Right ventricle myocardium inferior (tissue), 1 donor: ENCODE data around the gene CCK. TPM values are rescaled to one million over a fixed set of nuclear protein-coding genes. Genes with fewer than 3 reads are reported as not detected.
A peak's percentile ranks its signal among the peaks of the same experiment; 100 is the strongest.

Experiments used
- ATAC-seq: fragments of 200-7000 bp; cut with Tn5 transposase; one replicate; pipeline ENCODE4 v1.9.1; 2020; ENCODE audit warnings: mild to moderate bottlenecking, moderate library complexity
- DNase-seq: peaks from one replicate; pipeline ENCODE4 v3.0.0; 2021; ENCODE audit errors: missing footprints
- intact Hi-C: fragments of 100-400 bp; cut with DNase I; formaldehyde crosslinking; loops from one replicate; pipeline ENCODE4 v1.11.0; 2022
- total RNA-seq: library from RNA; stranded (reverse); fragmentation: NEBNext Ultra II Directional; extraction: Animal tissue kit (Norgen Biotek cat#: 25700); gene quantifications from one replicate; pipeline ENCODE4 v1.2.1, GENCODE V29; 2021
- donor health status: DM: no; HTN: yes; CAD: no; lungs with severe emphysema.

The CCK gene
- total RNA-seq, 1 donor from 2014 or later: not detected

- intact Hi-C loops: no loop called here
- no peak for DNase-seq
- ATAC-seq: no peak
These were observed 7.4 kb upstream of the CCK start for GRCh38 chr3:42273361-42273760.

- ATAC-seq (no peak), DNase-seq (no peak)
- intact Hi-C loops: no loop called here
These were observed 5.8 kb upstream of the CCK start for GRCh38 chr3:42271786-42272185.

GRCh38 chr3:42270561-42270960 is 4.6 kb upstream of the CCK start:
- no peak for ATAC-seq
- intact Hi-C loops: no loop called here

GRCh38 chr3:42269647-42270046 is 3.7 kb upstream of the CCK start:
- ATAC-seq (no peak), DNase-seq (no peak)
- intact Hi-C loops: no loop called here

More at GRCh38 chr3:42270561-42270960, 4.6 kb upstream of the CCK start:
- DNase-seq: no peak

GRCh38 chr3:42267878-42268277 is 1.9 kb upstream of the CCK start:
- DNase-seq: no peak
- ATAC-seq: no peak
- intact Hi-C loops: no loop called here

GRCh38 chr3:42265059-42265991 is 660 bp downstream of the CCK start:
- ATAC-seq: no peak
- no peak for DNase-seq
- intact Hi-C loops: no loop called here

GRCh38 chr3:42264399-42265058 is 1.5 kb downstream of the CCK start:
- intact Hi-C loops: no loop called here
- ATAC-seq: peak; percentile 23
- peak; percentile 71 for DNase-seq

GRCh38 chr3:42263354-42264346 is 2.3 kb downstream of the CCK start:
- ATAC-seq (no peak), DNase-seq (no peak)
- intact Hi-C loops: no loop called here

GRCh38 chr3:42262525-42262924 is 3.5 kb downstream of the CCK start:
- intact Hi-C loops: no loop called here
- peak; percentile 39 for ATAC-seq
- no peak for DNase-seq

GRCh38 chr3:42257007-42257406 is 9.0 kb downstream of the CCK start:
- intact Hi-C loops: no loop called here
- DNase-seq (no peak), ATAC-seq (no peak)

GRCh38 chr3:42256135-42256819 is 9.7 kb downstream of the CCK start:
- ATAC-seq (no peak), DNase-seq (no peak)
- intact Hi-C loops: no loop called here

GRCh38 chr3:42254566-42254965 is 11.4 kb downstream of the CCK start:
- intact Hi-C loops: no loop called here
- no peak for DNase-seq
- ATAC-seq: no peak

GRCh38 chr3:42250761-42251160 is 15.2 kb downstream of the CCK start:
- DNase-seq: no peak
- intact Hi-C loops: no loop called here
- ATAC-seq: no peak

GRCh38 chr3:42247576-42248027 is 18.4 kb downstream of the CCK start:
- intact Hi-C loops: loop anchor here (2.0 to 5.0 kb wide), 2 partner anchors 197 to 300 kb away; no protein-coding TSS in a partner anchor
- no peak for DNase-seq
- peak; percentile 23 for ATAC-seq

- intact Hi-C loops: loop anchor here (2.0 to 5.0 kb wide), 2 partner anchors 199 to 301 kb away; no protein-coding TSS in a partner anchor
- ATAC-seq (no peak), DNase-seq (no peak)
These were observed 19.9 kb downstream of the CCK start for GRCh38 chr3:42246091-42246490.

- intact Hi-C loops: no loop called here
- ATAC-seq: no peak
- no peak for DNase-seq
These were observed 29.4 kb downstream of the CCK start for GRCh38 chr3:42236611-42237010.

GRCh38 chr3:42235532-42235931 is 30.5 kb downstream of the CCK start:
- DNase-seq (no peak), ATAC-seq (no peak)
- intact Hi-C loops: no loop called here

- DNase-seq (no peak), ATAC-seq (no peak)
- intact Hi-C loops: no loop called here
These were observed 35.1 kb downstream of the CCK start for GRCh38 chr3:42230860-42231259.
